PC-9 (cell line): ENCODE results near the gene ZBTB48. TPM values are rescaled to one million over a fixed set of nuclear protein-coding genes. Genes with fewer than 3 reads are reported as not detected.

ENCODE experiments used
- BruUV-seq: library from RNA; stranded (reverse); fragments of 400-500 nt; replicated peaks from 2 replicates; lab custom pipeline; 2021; lab: Mats Ljungman, UMichigan
- CTCF ChIA-PET: fragments of 300-600 bp; sonication (Branson Sonifier 250); formaldehyde crosslinking; loops from one replicate; lab custom pipeline; 2022; ENCODE audit warnings: antibody characterized with exemption; lab: Charles Lee
- POLR2A ChIA-PET: fragments of 300-600 bp; sonication (Branson Sonifier 250); formaldehyde crosslinking; loops from one replicate; lab custom pipeline; 2022; ENCODE audit warnings: antibody characterized with exemption; ENCODE audit not compliant: unreplicated experiment; lab: Charles Lee
- DNase-seq, 2 experiments: peaks; one replicate each; pipeline versions ENCODE4 v3.0.0 to v3.0.0-alpha.2; 2015 to 2022; ENCODE audit warnings: mixed read lengths in 1 of 2
- H2AFZ ChIP-seq: fragments of 200-600 bp; sonication (generic); 2 replicates; pipeline ENCODE4 v1.8.1; 2017; ENCODE audit warnings: antibody characterized with exemption
- H3F3A ChIP-seq: fragments of 200-600 bp; sonication (generic); 2 replicates; pipeline ENCODE4 v1.8.1; 2017; ENCODE audit warnings: antibody characterized with exemption, mild to moderate bottlenecking, low read depth; ENCODE audit not compliant: insufficient read depth
- H3K27ac ChIP-seq: fragments of 200-600 bp; sonication (generic); 2 replicates; pipeline ENCODE4 v1.6.1; 2016; ENCODE audit warnings: mixed run types
- H3K27me3 ChIP-seq: fragments of 200-600 bp; sonication (generic); 2 replicates; pipeline ENCODE4 v1.6.1; 2016; ENCODE audit warnings: low read depth, mixed run types; ENCODE audit not compliant: insufficient read depth
- H3K36me3 ChIP-seq: fragments of 200-600 bp; sonication (generic); 2 replicates; pipeline ENCODE4 v1.6.1; 2016; ENCODE audit warnings: low read depth, mixed run types
- H3K4me1 ChIP-seq: fragments of 200-600 bp; sonication (generic); replicated peaks from 2 replicates; pipeline ENCODE4 v1.6.1; 2016; ENCODE audit warnings: mixed run types; ENCODE audit not compliant: insufficient read depth
- H3K4me2 ChIP-seq: fragments of 200-600 bp; sonication (generic); 2 replicates; pipeline ENCODE4 v1.6.1; 2017; ENCODE audit warnings: mixed run types
- H3K4me3 ChIP-seq: fragments of 200-600 bp; sonication (generic); 2 replicates; pipeline ENCODE4 v1.6.1; 2016; ENCODE audit warnings: mixed run types
- H3K79me2 ChIP-seq: fragments of 200-600 bp; sonication (generic); 2 replicates; pipeline ENCODE4 v1.6.1; 2017; ENCODE audit warnings: low read depth, mixed run types
- H3K9me2 ChIP-seq: fragments of 200-600 bp; sonication (generic); 2 replicates; pipeline ENCODE4 v1.8.1; 2017; ENCODE audit warnings: mild to moderate bottlenecking; ENCODE audit not compliant: insufficient read depth
- H3K9me3 ChIP-seq: fragments of 200-600 bp; sonication (generic); 2 replicates; pipeline ENCODE4 v1.8.1; 2016; ENCODE audit warnings: low read depth; ENCODE audit not compliant: insufficient read depth
- H4K20me1 ChIP-seq: fragments of 200-600 bp; sonication (generic); 2 replicates; pipeline ENCODE4 v1.8.1; 2017; ENCODE audit not compliant: insufficient read depth
- EZH2 ChIP-seq: fragments of 200-600 bp; sonication (generic); IDR thresholded peaks from 2 replicates; pipeline ENCODE4 v1.8.0; 2017; ENCODE audit warnings: antibody characterized with exemption, low read depth
- intact Hi-C: fragments of 100-400 bp; cut with micrococcal nuclease; formaldehyde crosslinking; loops from one replicate; pipeline ENCODE4 v1.10.0; 2022; ENCODE audit not compliant: unreplicated experiment
- total RNA-seq: library from RNA; stranded (reverse); gene quantifications from 2 replicates; pipeline ENCODE4 v1.2.3, GENCODE V29; 2021
- TF ChIP-seq, protein P1 (sequence below): fragments of 200-600 bp; sonication (generic); conservative IDR thresholded peaks from 2 replicates; pipeline ENCODE4 v1.6.1; 2017; ENCODE audit warnings: mixed run types, antibody characterized with exemption, mild to moderate bottlenecking, moderate library complexity

The ZBTB48 gene
- total RNA-seq, 1 experiment from 2014 or later: 17.2 TPM

DNA sequence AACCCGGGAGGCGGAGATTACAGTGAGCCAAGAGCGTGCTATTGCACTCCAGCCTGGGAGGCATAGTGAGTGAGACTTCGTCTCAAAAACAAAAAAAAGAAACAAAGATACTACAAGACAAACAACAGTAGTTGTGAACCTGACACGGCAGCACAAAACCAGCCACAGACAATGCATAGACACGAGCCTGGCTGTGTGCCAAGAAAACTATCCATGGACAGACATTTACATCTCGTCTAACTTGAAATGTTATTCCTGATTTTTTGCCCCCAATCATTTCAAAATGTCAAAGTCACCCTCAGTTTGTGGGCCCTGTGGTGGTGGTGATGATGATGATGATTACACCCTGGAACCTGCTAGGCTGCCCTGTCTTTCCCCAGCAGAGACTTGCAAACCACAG lies 16.6 kb downstream of the ZBTB48 start:
- Histone ChIP-seq H2AFZ (no peak overlapping the region), H3K9me3 (no peaks in the 10 kb centered on the region), H3K4me3 (no peak overlapping the region), H3K27ac (no peak overlapping the region), H3K79me2 (peaks cover 47% of the 10 kb centered on the region), H3K36me3 (no peaks in the 10 kb centered on the region), H3K9me2 (no peaks in the 10 kb centered on the region), H4K20me1 (no peaks in the 10 kb centered on the region; the same call in 1 of the 2 replicates), H3K4me2 (no peak overlapping the region), H3K27me3 (no peaks in the 10 kb centered on the region), H3K4me1 (no peaks in the 10 kb centered on the region), H3F3A (no peaks in the 10 kb centered on the region; the same call in 1 of the 2 replicates)
- ChIA-PET CTCF (no interaction called here), POLR2A (no interaction called here)
- no TSS peak for BruUV-seq
- intact Hi-C loops: no loop called here
- no peak for TF ChIP-seq EZH2
- TF ChIP-seq, protein P1, sequence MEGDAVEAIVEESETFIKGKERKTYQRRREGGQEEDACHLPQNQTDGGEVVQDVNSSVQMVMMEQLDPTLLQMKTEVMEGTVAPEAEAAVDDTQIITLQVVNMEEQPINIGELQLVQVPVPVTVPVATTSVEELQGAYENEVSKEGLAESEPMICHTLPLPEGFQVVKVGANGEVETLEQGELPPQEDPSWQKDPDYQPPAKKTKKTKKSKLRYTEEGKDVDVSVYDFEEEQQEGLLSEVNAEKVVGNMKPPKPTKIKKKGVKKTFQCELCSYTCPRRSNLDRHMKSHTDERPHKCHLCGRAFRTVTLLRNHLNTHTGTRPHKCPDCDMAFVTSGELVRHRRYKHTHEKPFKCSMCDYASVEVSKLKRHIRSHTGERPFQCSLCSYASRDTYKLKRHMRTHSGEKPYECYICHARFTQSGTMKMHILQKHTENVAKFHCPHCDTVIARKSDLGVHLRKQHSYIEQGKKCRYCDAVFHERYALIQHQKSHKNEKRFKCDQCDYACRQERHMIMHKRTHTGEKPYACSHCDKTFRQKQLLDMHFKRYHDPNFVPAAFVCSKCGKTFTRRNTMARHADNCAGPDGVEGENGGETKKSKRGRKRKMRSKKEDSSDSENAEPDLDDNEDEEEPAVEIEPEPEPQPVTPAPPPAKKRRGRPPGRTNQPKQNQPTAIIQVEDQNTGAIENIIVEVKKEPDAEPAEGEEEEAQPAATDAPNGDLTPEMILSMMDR: no peak
- no peak for DNase-seq

DNA sequence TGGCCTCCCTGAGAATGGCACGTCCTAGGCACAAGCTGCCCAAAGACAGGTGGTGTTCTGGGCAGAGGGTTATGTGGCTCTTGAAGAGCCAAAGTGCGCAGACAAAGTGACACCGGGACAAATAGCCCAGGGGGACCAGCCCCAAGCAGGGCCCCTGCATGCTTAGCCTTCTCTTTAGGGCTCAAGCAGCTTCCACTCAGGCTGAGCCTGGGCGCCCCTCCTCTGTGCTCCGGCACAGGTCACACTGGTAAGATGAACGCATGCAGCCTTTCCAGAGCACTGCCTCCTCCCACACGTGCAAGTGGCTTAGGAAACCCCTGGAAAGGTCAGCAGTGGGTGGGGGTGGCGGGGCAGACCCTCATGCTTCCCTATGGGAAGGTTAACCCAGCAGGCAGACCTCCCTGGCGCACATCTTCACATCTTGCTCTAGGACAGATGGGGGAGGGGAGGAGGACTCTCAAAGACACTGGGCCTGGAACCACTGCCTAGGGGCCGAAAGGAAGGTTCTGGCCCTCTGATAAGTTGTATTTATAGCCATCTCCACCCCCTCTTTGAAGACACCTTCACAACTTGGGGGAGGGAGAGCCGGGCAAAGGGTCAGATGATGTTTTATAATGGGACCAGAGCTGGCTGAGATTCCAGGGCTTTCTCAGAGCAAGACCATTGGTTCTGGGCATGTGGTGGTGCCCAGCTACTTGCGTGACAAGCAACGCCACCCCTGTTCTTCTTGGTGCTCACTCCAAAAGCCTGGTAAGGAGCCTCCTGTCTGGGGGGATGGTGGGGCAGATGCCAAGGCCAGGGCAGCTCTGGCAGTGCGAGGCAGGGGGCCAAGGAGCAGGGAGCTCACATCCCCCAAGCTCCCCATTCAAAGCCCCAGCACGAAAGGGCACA lies 17.3 kb downstream of the ZBTB48 start:
- H3K4me3 ChIP-seq: no peak overlapping the region
- H2AFZ ChIP-seq: no peak overlapping the region
- no peak for DNase-seq
- no peaks in the 10 kb centered on the region; the same call in 1 of the 2 replicates for H4K20me1 ChIP-seq
- no peaks in the 10 kb centered on the region; the same call in 1 of the 2 replicates for H3F3A ChIP-seq
- H3K4me2 ChIP-seq: no peak overlapping the region
- peaks cover 52% of the 10 kb centered on the region for H3K79me2 ChIP-seq
- no peaks in the 10 kb centered on the region for H3K27me3 ChIP-seq
- H3K4me1 ChIP-seq: no peaks in the 10 kb centered on the region
- no peaks in the 10 kb centered on the region for H3K9me3 ChIP-seq
- no TSS peak for BruUV-seq
- no peaks in the 10 kb centered on the region for H3K9me2 ChIP-seq
- POLR2A ChIA-PET: no interaction called here
- CTCF ChIA-PET: interaction anchor here (0.5 kb wide), 1 partner anchor 17 kb away, joined by 8 read pairs; the partner anchor contains the start of gene ZBTB48
- H3K27ac ChIP-seq: no peak overlapping the region
- no peaks in the 10 kb centered on the region for H3K36me3 ChIP-seq
- TF ChIP-seq, protein P1: no peak
- no peak for TF ChIP-seq EZH2
- intact Hi-C loops: no loop called here

DNA sequence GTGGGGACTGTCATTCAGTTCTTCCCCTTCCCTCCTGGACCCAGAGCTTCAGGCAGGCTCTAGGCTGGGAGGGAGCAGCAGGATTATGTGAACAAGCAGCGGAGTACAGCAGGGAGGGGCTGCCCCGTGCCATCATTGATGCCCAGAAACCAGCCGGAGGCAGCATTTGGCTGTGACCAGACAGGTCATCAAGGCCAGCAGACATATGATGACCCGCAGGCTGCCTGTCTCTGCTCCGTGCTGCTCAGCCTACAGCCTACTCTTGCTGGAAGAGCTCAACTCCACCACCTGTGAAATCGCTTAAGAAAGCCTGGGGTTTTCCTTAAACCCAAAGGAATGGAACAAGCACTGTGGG lies 18.0 kb downstream of the ZBTB48 start:
- intact Hi-C loops: no loop called here
- TF ChIP-seq EZH2: no peak
- TF ChIP-seq, protein P1: no peak
- no peaks in the 10 kb centered on the region; the same call in 1 of the 2 replicates for H3F3A ChIP-seq
- peaks cover 52% of the 10 kb centered on the region for H3K79me2 ChIP-seq
- no peak for DNase-seq
- no peaks in the 10 kb centered on the region for H3K36me3 ChIP-seq
- no peak overlapping the region for H3K4me2 ChIP-seq
- no peaks in the 10 kb centered on the region for H3K9me3 ChIP-seq
- no peaks in the 10 kb centered on the region for H3K27me3 ChIP-seq
- no peak overlapping the region for H2AFZ ChIP-seq
- no TSS peak for BruUV-seq
- no peaks in the 10 kb centered on the region for H3K4me1 ChIP-seq
- H3K4me3 ChIP-seq: no peak overlapping the region
- CTCF ChIA-PET: interaction anchor here (0.6 kb wide), 1 partner anchor 111 kb away, joined by 3 read pairs; no protein-coding TSS in a partner anchor
- no peaks in the 10 kb centered on the region; the same call in 1 of the 2 replicates for H4K20me1 ChIP-seq
- no peak overlapping the region for H3K27ac ChIP-seq
- POLR2A ChIA-PET: no interaction called here
- H3K9me2 ChIP-seq: no peaks in the 10 kb centered on the region
